ENCODE results near the gene ZBTB43. TPM values are rescaled to one million over a fixed set of nuclear protein-coding genes. Genes with fewer than 3 reads are reported as not detected.
A peak's percentile ranks its signal among the peaks of the same experiment; 100 is the strongest.

ZBTB43 gene
- total RNA-seq, 1 experiment from 2014 or later, result 32.4 TPM

GRCh38 chr9:126804198-126804695, 593 bp upstream of the ZBTB43 start:
- intact Hi-C loops (cut with micrococcal nuclease), result no loop called here
- H3K27me3 Mint-ChIP-seq (ENCODE audit: insufficient read depth, unreplicated experiment), result no peaks in the 10 kb centered on the region
- DNase-seq (ENCODE audit: unreplicated experiment), result no peak
- CTCF ChIA-PET, result interaction anchor here (0.7 to 1.4 kb wide), 4 partner anchors 10 to 260 kb away, joined by 3 to 7 read pairs (median 3); no protein-coding TSS in a partner anchor
- peak overlapping the region; percentile 95 for H3K27ac Mint-ChIP-seq (ENCODE audit: low read depth, unreplicated experiment)
- peak overlapping the region; percentile 92 for H3K4me3 Mint-ChIP-seq (ENCODE audit: unreplicated experiment)
- no peaks in the 10 kb centered on the region for H3K9me3 Mint-ChIP-seq (ENCODE audit: unreplicated experiment)
- H3K36me3 Mint-ChIP-seq (ENCODE audit: insufficient read depth, unreplicated experiment), result peaks cover 30% of the 10 kb centered on the region
- no TSS peak for BruUV-seq (replicated peaks)
- POLR2A ChIA-PET, result interaction anchor here (0.6 to 11.8 kb wide), 17 partner anchors 11 to 187 kb away, joined by 3 to 700 read pairs (median 4); partner anchors contain the start of gene RALGPS1
- TF ChIP-seq CTCF (IDR thresholded peaks at IDR 0.05; ENCODE audit: unreplicated experiment), result no peak
- peaks cover 29% of the 10 kb centered on the region for H3K4me1 Mint-ChIP-seq (ENCODE audit: insufficient read depth, unreplicated experiment)

GRCh38 chr9:126805554-126806262, 868 bp downstream of the ZBTB43 start:
- CTCF ChIA-PET, result interaction anchor here (0.6 to 0.8 kb wide), 2 partner anchors 12 to 15 kb away, joined by 3 read pairs; no protein-coding TSS in a partner anchor
- TF ChIP-seq CTCF (IDR thresholded peaks at IDR 0.05; ENCODE audit: unreplicated experiment), result no peak
- Mint-ChIP-seq H3K9me3 (ENCODE audit: unreplicated experiment) (no peaks in the 10 kb centered on the region), H3K27me3 (ENCODE audit: insufficient read depth, unreplicated experiment) (no peaks in the 10 kb centered on the region), H3K4me3 (ENCODE audit: unreplicated experiment) (peak overlapping the region; percentile 92), H3K36me3 (ENCODE audit: insufficient read depth, unreplicated experiment) (peaks cover 45% of the 10 kb centered on the region), H3K27ac (ENCODE audit: low read depth, unreplicated experiment) (peak overlapping the region; percentile 95), H3K4me1 (ENCODE audit: insufficient read depth, unreplicated experiment) (peaks cover 29% of the 10 kb centered on the region)
- peak; percentile 70 for DNase-seq (ENCODE audit: unreplicated experiment)
- BruUV-seq (replicated peaks), result TSS peak; percentile 65
- intact Hi-C loops (cut with micrococcal nuclease), result loop anchor here (1.0 kb wide), 1 partner anchor 14 kb away; no protein-coding TSS in a partner anchor
- POLR2A ChIA-PET, result interaction anchor here (0.6 to 11.8 kb wide), 21 partner anchors 9 to 1866 kb away, joined by 3 to 700 read pairs (median 4); partner anchors contain the start of genes RALGPS1 and ZBTB34

DNA sequence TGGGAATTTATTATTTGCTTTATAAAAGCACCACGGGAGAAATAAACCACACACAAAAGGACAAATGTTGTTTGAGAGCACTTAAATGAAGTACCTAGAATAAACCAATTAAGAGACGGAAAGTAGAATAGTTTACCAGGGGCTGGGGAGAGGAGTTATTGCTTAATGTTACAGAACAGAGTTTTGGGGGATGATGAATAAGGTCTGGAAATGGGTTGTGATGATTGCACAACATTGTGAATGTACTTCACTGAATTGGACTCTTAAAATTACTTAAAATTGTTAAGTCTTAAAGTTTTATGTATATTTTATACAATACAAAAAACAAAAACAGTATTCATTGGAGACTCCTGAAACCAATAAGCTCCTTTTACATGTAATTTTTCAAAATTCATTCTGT, 1.5 kb downstream of the ZBTB43 start:
- no TSS peak for BruUV-seq (replicated peaks)
- peak overlapping the region; percentile 95 for H3K27ac Mint-ChIP-seq (ENCODE audit: low read depth, unreplicated experiment)

More for the DNA sequence above, 1.5 kb downstream of the ZBTB43 start:
- H3K4me1 Mint-ChIP-seq (ENCODE audit: insufficient read depth, unreplicated experiment), result peaks cover 29% of the 10 kb centered on the region
- H3K9me3 Mint-ChIP-seq (ENCODE audit: unreplicated experiment), result no peaks in the 10 kb centered on the region
- no peaks in the 10 kb centered on the region for H3K27me3 Mint-ChIP-seq (ENCODE audit: insufficient read depth, unreplicated experiment)
- no peak for TF ChIP-seq CTCF (IDR thresholded peaks at IDR 0.05; ENCODE audit: unreplicated experiment)
- peak overlapping the region; percentile 92 for H3K4me3 Mint-ChIP-seq (ENCODE audit: unreplicated experiment)
- peak; percentile 56 for DNase-seq (ENCODE audit: unreplicated experiment)
- H3K36me3 Mint-ChIP-seq (ENCODE audit: insufficient read depth, unreplicated experiment), result peaks cover 51% of the 10 kb centered on the region
- ChIA-PET CTCF (no interaction called here), POLR2A (interaction anchor here (0.6 to 11.8 kb wide), 17 partner anchors 10 to 190 kb away, joined by 3 to 700 read pairs (median 4); partner anchors contain the start of gene RALGPS1)
- intact Hi-C loops (cut with micrococcal nuclease), result no loop called here
